ENCODE measurements around the gene DNASE1. TPM values are rescaled to one million over a fixed set of nuclear protein-coding genes. Genes with fewer than 3 reads are reported as not detected.

DNASE1 gene
- polyA plus RNA-seq, 1 of the 3 experiments (the other 2 are of a cell fraction) = 19.8 TPM

GRCh38 chr16:3671424-3671823 is 16.9 kb downstream of the DNASE1 start (continued):
- no peak for TF ChIP-seq REST (IDR thresholded peaks at IDR 0.05; ENCODE audit: low read depth, low read length)

DNA sequence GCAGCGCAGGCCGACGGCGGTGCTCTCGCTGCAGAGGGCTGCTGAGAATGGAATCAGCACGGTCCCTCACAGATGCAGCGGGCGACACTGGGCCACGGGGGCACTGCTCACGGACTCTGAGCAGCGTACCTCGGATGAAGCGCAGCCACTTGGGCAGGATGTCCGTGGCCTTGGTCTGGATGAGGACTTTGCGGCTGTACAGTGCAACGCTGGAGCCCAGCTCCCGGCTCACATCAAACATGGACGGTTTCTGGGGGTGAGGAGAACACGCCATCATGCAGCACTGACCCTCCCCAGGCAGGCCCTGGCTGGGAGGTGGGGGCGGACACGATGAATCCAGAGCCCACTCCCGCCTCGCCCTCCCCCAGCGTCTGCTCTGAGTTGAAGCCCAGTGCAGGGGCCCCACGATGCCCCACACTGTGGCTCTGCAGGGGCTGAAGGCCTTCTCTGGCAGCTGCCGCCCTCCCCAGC is 18.1 kb downstream of the DNASE1 start:
- no peak for DNase-seq
- whole genome bisulfite sequencing (ENCODE audit: low lambda C conversion rate) = 100% methylated on average over 6 of the region's 26 CpGs
- no peak overlapping the region for H3K4me3 ChIP-seq (ENCODE audit: low read depth in 2 of 2, low read length in 1 of 2)
- no peaks in the 10 kb centered on the region for H3F3A ChIP-seq (replicated peaks; ENCODE audit: insufficient read depth)
- no peak overlapping the region for H2AFZ ChIP-seq (ENCODE audit: low read depth)
- no peaks in the 10 kb centered on the region for H3K9me3 ChIP-seq
- no peak overlapping the region for H3K4me2 ChIP-seq
- no peaks in the 10 kb centered on the region for H4K20me1 ChIP-seq (ENCODE audit: insufficient read depth)
- no peaks in the 10 kb centered on the region for H3K9me2 ChIP-seq
- no peak for TF ChIP-seq MXI1 (IDR thresholded peaks at IDR 0.05; ENCODE audit: low read depth, low read length)
- no peak for TF ChIP-seq TCF12 (IDR thresholded peaks at IDR 0.05)
- TF ChIP-seq MEF2A (IDR thresholded peaks at IDR 0.05; ENCODE audit: borderline replicate concordance, low read depth) = no peak
- TF ChIP-seq, protein P1, sequence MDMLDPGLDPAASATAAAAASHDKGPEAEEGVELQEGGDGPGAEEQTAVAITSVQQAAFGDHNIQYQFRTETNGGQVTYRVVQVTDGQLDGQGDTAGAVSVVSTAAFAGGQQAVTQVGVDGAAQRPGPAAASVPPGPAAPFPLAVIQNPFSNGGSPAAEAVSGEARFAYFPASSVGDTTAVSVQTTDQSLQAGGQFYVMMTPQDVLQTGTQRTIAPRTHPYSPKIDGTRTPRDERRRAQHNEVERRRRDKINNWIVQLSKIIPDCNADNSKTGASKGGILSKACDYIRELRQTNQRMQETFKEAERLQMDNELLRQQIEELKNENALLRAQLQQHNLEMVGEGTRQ (IDR thresholded peaks at IDR 0.05; ENCODE audit: borderline replicate concordance, low read depth, low read length) = no peak
- TF ChIP-seq, protein P2, sequence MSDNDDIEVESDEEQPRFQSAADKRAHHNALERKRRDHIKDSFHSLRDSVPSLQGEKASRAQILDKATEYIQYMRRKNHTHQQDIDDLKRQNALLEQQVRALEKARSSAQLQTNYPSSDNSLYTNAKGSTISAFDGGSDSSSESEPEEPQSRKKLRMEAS (IDR thresholded peaks at IDR 0.05; ENCODE audit: low read depth) = no peak
- no peak for TF ChIP-seq GATA2 (CRISPR knock-in tag; IDR thresholded peaks at IDR 0.05)
- no peak for TF ChIP-seq IRF3 (IDR thresholded peaks at IDR 0.05; ENCODE audit: low read depth, low read length)
- H3K9ac ChIP-seq = no peak overlapping the region
- H3K27me3 ChIP-seq (ENCODE audit: insufficient read depth) = no peaks in the 10 kb centered on the region
- H3K27ac ChIP-seq (ENCODE audit: low read depth in 2 of 2, low read length in 1 of 2) = no peak overlapping the region
- no peaks in the 10 kb centered on the region for H3K4me1 ChIP-seq (ENCODE audit: control insufficient read depth in 1 of 2, insufficient read depth in 2 of 2, low read depth in 1 of 2, low read length in 1 of 2)
- CTCF ChIA-PET = interaction anchor here (1.1 kb wide), 1 partner anchor 10 kb away, joined by 3 read pairs; no protein-coding TSS in a partner anchor
- peaks cover 25 to 36% of the 10 kb centered on the region in 2 experiments for H3K36me3 ChIP-seq (replicated peaks in 1 of 2; ENCODE audit: control insufficient read depth in 1 of 2, insufficient read depth in 2 of 2, low read length in 1 of 2)
- H3K79me2 ChIP-seq (ENCODE audit: insufficient read depth) = no peaks in the 10 kb centered on the region
- POLR2A ChIA-PET = no interaction called here

- Histone ChIP-seq H3K4me1 (ENCODE audit: control insufficient read depth in 1 of 2, insufficient read depth in 2 of 2, low read depth in 1 of 2, low read length in 1 of 2) (no peaks in the 10 kb centered on the region), H3K27ac (ENCODE audit: low read depth in 2 of 2, low read length in 1 of 2) (no peak overlapping the region), H3F3A (replicated peaks; ENCODE audit: insufficient read depth) (no peaks in the 10 kb centered on the region), H3K9ac (no peak overlapping the region), H4K20me1 (ENCODE audit: insufficient read depth) (no peaks in the 10 kb centered on the region), H3K4me3 (ENCODE audit: low read depth in 2 of 2, low read length in 1 of 2) (no peak overlapping the region), H3K79me2 (ENCODE audit: insufficient read depth) (no peaks in the 10 kb centered on the region), H3K9me2 (no peaks in the 10 kb centered on the region), H3K27me3 (ENCODE audit: insufficient read depth) (no peaks in the 10 kb centered on the region), H3K9me3 (no peaks in the 10 kb centered on the region), H3K36me3 (replicated peaks in 1 of 2; ENCODE audit: control insufficient read depth in 1 of 2, insufficient read depth in 2 of 2, low read length in 1 of 2) (peaks cover 23 to 42% of the 10 kb centered on the region in 2 experiments), H2AFZ (ENCODE audit: low read depth) (no peak overlapping the region), H3K4me2 (no peak overlapping the region)
- ChIA-PET POLR2A (no interaction called here), CTCF (interaction anchor here (1.1 kb wide), 1 partner anchor 10 kb away, joined by 3 read pairs; no protein-coding TSS in a partner anchor)
- no peak for DNase-seq
- 94% methylated on average over 16 of the region's 18 CpGs for WGBS (ENCODE audit: low lambda C conversion rate)
- no peak for TF ChIP-seq SIN3A (IDR thresholded peaks at IDR 0.05; ENCODE audit: borderline replicate concordance, low read depth, low read length)
- TF ChIP-seq RXRA (IDR thresholded peaks at IDR 0.05; ENCODE audit: borderline replicate concordance, low read depth) = no peak
- no peak for TF ChIP-seq FOXM1 (IDR thresholded peaks at IDR 0.05; ENCODE audit: low read depth)
- TF ChIP-seq, protein P2 (IDR thresholded peaks at IDR 0.05; ENCODE audit: low read depth) = no peak
- TF ChIP-seq CHD2 (IDR thresholded peaks at IDR 0.05; ENCODE audit: low read length, partially characterized antibody) = no peak
- no peak for TF ChIP-seq YY1 (IDR thresholded peaks at IDR 0.05; ENCODE audit: low read depth)
- TF ChIP-seq RCOR1 (IDR thresholded peaks at IDR 0.05; ENCODE audit: low read length) = no peak
- TF ChIP-seq TEAD4 (IDR thresholded peaks at IDR 0.05; ENCODE audit: borderline replicate concordance, insufficient read depth) = no peak
- TF ChIP-seq POLR2AphosphoS5 (IDR thresholded peaks at IDR 0.05; ENCODE audit: low read depth, low read length) = no peak
- TF ChIP-seq IRF3 (IDR thresholded peaks at IDR 0.05; ENCODE audit: low read depth, low read length) = no peak
- TF ChIP-seq PBX3 (IDR thresholded peaks at IDR 0.05) = no peak
These were observed 18.7 kb downstream of the DNASE1 start for GRCh38 chr16:3673201-3673600.

Measured in SK-N-SH (cell line).